HepG2 (cell line): Measurements from ENCODE around the gene PSORS1C1. TPM values are rescaled to one million over a fixed set of nuclear protein-coding genes. Genes with fewer than 3 reads are reported as not detected.

Source experiments
- ARNT ChIP-seq: fragments of 450-650 bp; IDR thresholded peaks from 2 replicates; pipeline ENCODE4 v1.6.1; 2017
- DR1 ChIP-seq: sonication (generic); formaldehyde crosslinking; IDR thresholded peaks from 2 replicates; pipeline ENCODE4 v1.8.0; 2021; ENCODE audit warnings: mild to moderate bottlenecking, missing genetic modification reagents, inconsistent platforms
- FOXC1 ChIP-seq: sonication (generic); formaldehyde crosslinking; IDR thresholded peaks from 2 replicates; pipeline ENCODE4 v1.8.0; 2022; ENCODE audit warnings: mild to moderate bottlenecking, missing genetic modification reagents, borderline replicate concordance
- HOXA7 ChIP-seq: sonication (generic); formaldehyde crosslinking; IDR thresholded peaks from 2 replicates; pipeline ENCODE4 v1.8.1; 2022; ENCODE audit warnings: mild to moderate bottlenecking, missing genetic modification reagents, moderate library complexity
- MIER2 ChIP-seq: IDR thresholded peaks from 2 replicates; pipeline ENCODE4 v1.6.1; 2016; ENCODE audit warnings: missing biosample characterization, missing genetic modification reagents
- NFKB2 ChIP-seq: sonication (generic); formaldehyde crosslinking; IDR thresholded peaks from 2 replicates; pipeline ENCODE4 v1.4.0; 2020; ENCODE audit warnings: missing genetic modification reagents, borderline replicate concordance
- PATZ1 ChIP-seq: sonication (generic); formaldehyde crosslinking; IDR thresholded peaks from 2 replicates; pipeline ENCODE4 v1.4.0; 2020; ENCODE audit warnings: missing genetic modification reagents
- THAP8 ChIP-seq: sonication (generic); formaldehyde crosslinking; IDR thresholded peaks from 2 replicates; pipeline ENCODE4 v1.5.1; 2020; ENCODE audit warnings: missing genetic modification reagents, mild to moderate bottlenecking, borderline replicate concordance
- ZNF18 ChIP-seq: sonication (generic); formaldehyde crosslinking; IDR thresholded peaks from 2 replicates; pipeline ENCODE4 v1.8.0; 2022; ENCODE audit warnings: mild to moderate bottlenecking, missing genetic modification reagents; ENCODE audit not compliant: insufficient replicate concordance
- ZNF276 ChIP-seq: sonication (generic); formaldehyde crosslinking; IDR thresholded peaks from 2 replicates; pipeline ENCODE4 v1.4.0; 2020; ENCODE audit warnings: mild to moderate bottlenecking, low read depth, missing genetic modification reagents
- ZNF746 ChIP-seq: sonication (generic); formaldehyde crosslinking; IDR thresholded peaks from 2 replicates; pipeline ENCODE4 v1.8.0; 2022; ENCODE audit warnings: mild to moderate bottlenecking, missing genetic modification reagents
- ZNF800 ChIP-seq: sonication (generic); formaldehyde crosslinking; IDR thresholded peaks from 2 replicates; pipeline ENCODE4 v1.4.0; 2020; ENCODE audit warnings: missing genetic modification reagents
- ZSCAN31 ChIP-seq: sonication (generic); formaldehyde crosslinking; IDR thresholded peaks from 2 replicates; pipeline ENCODE4 v1.5.0; 2020; ENCODE audit warnings: low read depth, mild to moderate bottlenecking, missing genetic modification reagents
- polyA plus RNA-seq, 8 experiments: library from polyadenylated mRNA; depleted of rRNA in 3 of 8; stranded (reverse) in 7 of 8; unstranded in 1 of 8; fragments of >200 nt; fragmentation: Illumina TruSeq in 4 of 8; extraction: Trizol in 4 of 8; gene quantifications; 2 replicates each; pipeline versions ENCODE4 v1.2.1 to v1.2.3, GENCODE V29; 2011 to 2016; ENCODE audit warnings: low read depth in 4 of 8, missing spikeins in 1 of 8, mixed read lengths in 1 of 8; ENCODE audit not compliant: insufficient read depth in 1 of 8
- total RNA-seq, 5 experiments: library from RNA; depleted of rRNA; stranded (reverse); fragments of >200 nt; fragmentation: Illumina TruSeq; extraction: Trizol; gene quantifications; 2 replicates each; pipeline ENCODE4 v1.2.3, GENCODE V29; 2016; ENCODE audit warnings: low read depth in 1 of 5

PSORS1C1 gene
- total and polyA plus RNA-seq, 2 of the 13 experiments (the other 11 are each of a cell fraction or from before 2014, with no cell fraction given): 0.01 to 0.02 TPM

- TF ChIP-seq ZNF800 (CRISPR knock-in tag) (no peak), ZNF18 (CRISPR knock-in tag) (peak; percentile 56), ARNT (no peak), PATZ1 (CRISPR knock-in tag) (peak; percentile 94), DR1 (CRISPR knock-in tag) (0 out of 2 replicates have a peak, but pooled peaks have one; percentile 24), NFKB2 (CRISPR knock-in tag) (peak; percentile 70; the same call in 1 of the 2 replicates), HOXA7 (CRISPR knock-in tag) (0 out of 2 replicates have a peak, but pooled peaks have one; percentile 23), THAP8 (no peak), ZNF276 (CRISPR knock-in tag) (no peak), FOXC1 (peak; percentile 73), ZNF746 (no peak), ZSCAN31 (no peak; the same call in 1 of the 2 replicates), MIER2 (CRISPR knock-in tag) (no peak)
These were observed 44.6 kb downstream of the PSORS1C1 start (continued) for GRCh38 chr6:31158863-31159855.
